Measurements from ENCODE around the gene FBXO27. TPM values are rescaled to one million over a fixed set of nuclear protein-coding genes. Genes with fewer than 3 reads are reported as not detected.

The FBXO27 gene
- total RNA-seq, 1 experiment from 2014 or later: 0.28 TPM

GRCh38 chr19:39067104-39067503 is 34.8 kb upstream of the FBXO27 start:
- no peak overlapping the region for H3K27ac Mint-ChIP-seq (ENCODE audit: low read depth, unreplicated experiment)
- H3K36me3 Mint-ChIP-seq (ENCODE audit: insufficient read depth, unreplicated experiment): no peaks in the 10 kb centered on the region
- ChIA-PET CTCF (interaction anchor here (0.6 to 1.0 kb wide), 4 partner anchors 15 to 229 kb away, joined by 3 to 4 read pairs (median 3); partner anchors contain the start of gene IFNL1), POLR2A (no interaction called here)
- intact Hi-C loops (cut with micrococcal nuclease): no loop called here
- peaks cover 8% of the 10 kb centered on the region for H3K9me3 Mint-ChIP-seq (ENCODE audit: unreplicated experiment)
- no peak overlapping the region for H3K4me3 Mint-ChIP-seq (ENCODE audit: unreplicated experiment)
- H3K27me3 Mint-ChIP-seq (ENCODE audit: insufficient read depth, unreplicated experiment): no peaks in the 10 kb centered on the region
- TF ChIP-seq CTCF (IDR thresholded peaks at IDR 0.05; ENCODE audit: unreplicated experiment): no peak
- BruUV-seq (replicated peaks): no TSS peak
- no peaks in the 10 kb centered on the region for H3K4me1 Mint-ChIP-seq (ENCODE audit: insufficient read depth, unreplicated experiment)
- no peak for DNase-seq (ENCODE audit: unreplicated experiment)

DNA sequence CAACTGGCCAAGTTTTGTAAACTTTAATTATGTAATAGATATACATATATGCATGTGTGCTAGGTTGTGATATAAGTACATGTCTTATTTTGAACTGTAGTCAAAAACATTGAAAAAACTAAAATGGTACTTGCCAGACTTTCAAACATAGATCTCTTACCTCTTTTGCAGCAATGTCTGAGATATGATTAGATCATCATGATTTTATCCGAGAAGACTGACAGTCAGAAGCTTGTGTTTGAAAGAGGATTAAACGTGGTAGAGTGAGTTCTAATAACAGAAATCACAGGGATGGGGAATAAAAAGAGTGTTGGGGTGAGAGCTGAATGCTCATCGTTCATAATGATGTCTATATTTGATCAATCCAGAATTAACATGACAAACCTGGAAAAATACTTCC is 33.6 kb upstream of the FBXO27 start:
- intact Hi-C loops (cut with micrococcal nuclease): no loop called here
- Mint-ChIP-seq H3K9me3 (ENCODE audit: unreplicated experiment) (peaks cover 8% of the 10 kb centered on the region), H3K4me3 (ENCODE audit: unreplicated experiment) (no peak overlapping the region), H3K4me1 (ENCODE audit: insufficient read depth, unreplicated experiment) (no peaks in the 10 kb centered on the region), H3K36me3 (ENCODE audit: insufficient read depth, unreplicated experiment) (no peaks in the 10 kb centered on the region), H3K27ac (ENCODE audit: low read depth, unreplicated experiment) (no peak overlapping the region), H3K27me3 (ENCODE audit: insufficient read depth, unreplicated experiment) (no peaks in the 10 kb centered on the region)
- no peak for DNase-seq (ENCODE audit: unreplicated experiment)
- ChIA-PET POLR2A (no interaction called here), CTCF (interaction anchor here (0.7 kb wide), 1 partner anchor 104 kb away, joined by 5 read pairs; no protein-coding TSS in a partner anchor)
- no TSS peak for BruUV-seq (replicated peaks)
- no peak for TF ChIP-seq CTCF (IDR thresholded peaks at IDR 0.05; ENCODE audit: unreplicated experiment)

DNA sequence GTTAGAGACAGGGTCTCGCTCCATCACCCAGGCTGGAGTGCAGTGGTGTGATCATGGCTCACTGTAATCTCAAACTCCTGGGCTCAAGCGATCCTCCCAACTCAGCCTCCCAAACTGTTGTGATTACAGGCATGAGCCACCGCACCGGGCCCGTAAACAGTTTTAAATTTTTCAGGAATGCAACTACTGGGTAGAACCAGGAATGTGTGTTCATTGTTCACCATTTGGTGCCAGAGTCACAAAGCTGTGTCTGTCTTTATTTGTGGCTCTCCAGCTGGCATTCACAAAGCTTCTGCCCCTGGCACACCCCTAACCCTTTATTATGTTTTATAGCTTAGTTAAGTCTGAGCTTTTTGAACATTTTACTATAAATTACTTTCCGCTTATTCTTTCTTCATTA is 32.1 kb upstream of the FBXO27 start:
- H3K27me3 Mint-ChIP-seq (ENCODE audit: insufficient read depth, unreplicated experiment): no peaks in the 10 kb centered on the region
- no peak overlapping the region for H3K4me3 Mint-ChIP-seq (ENCODE audit: unreplicated experiment)
- no TSS peak for BruUV-seq (replicated peaks)
- H3K4me1 Mint-ChIP-seq (ENCODE audit: insufficient read depth, unreplicated experiment): no peaks in the 10 kb centered on the region
- no peak overlapping the region for H3K27ac Mint-ChIP-seq (ENCODE audit: low read depth, unreplicated experiment)
- no peaks in the 10 kb centered on the region for H3K36me3 Mint-ChIP-seq (ENCODE audit: insufficient read depth, unreplicated experiment)
- ChIA-PET CTCF (interaction anchor here (0.7 kb wide), 1 partner anchor 1039 kb away, joined by 4 read pairs; no protein-coding TSS in a partner anchor), POLR2A (no interaction called here)
- DNase-seq (ENCODE audit: unreplicated experiment): no peak
- H3K9me3 Mint-ChIP-seq (ENCODE audit: unreplicated experiment): peaks cover 8% of the 10 kb centered on the region
- intact Hi-C loops (cut with micrococcal nuclease): no loop called here
- TF ChIP-seq CTCF (IDR thresholded peaks at IDR 0.05; ENCODE audit: unreplicated experiment): no peak

- POLR2A ChIA-PET: no interaction called here
- Mint-ChIP-seq H3K36me3 (ENCODE audit: insufficient read depth, unreplicated experiment) (no peaks in the 10 kb centered on the region), H3K9me3 (ENCODE audit: unreplicated experiment) (peaks cover 7% of the 10 kb centered on the region), H3K4me3 (ENCODE audit: unreplicated experiment) (no peak overlapping the region), H3K27ac (ENCODE audit: low read depth, unreplicated experiment) (no peak overlapping the region), H3K27me3 (ENCODE audit: insufficient read depth, unreplicated experiment) (no peaks in the 10 kb centered on the region), H3K4me1 (ENCODE audit: insufficient read depth, unreplicated experiment) (no peaks in the 10 kb centered on the region)
- intact Hi-C loops (cut with micrococcal nuclease): no loop called here
- no TSS peak for BruUV-seq (replicated peaks)
- CTCF ChIA-PET: interaction anchor here (0.6 kb wide), 3 partner anchors 11 to 19 kb away, joined by 3 read pairs; no protein-coding TSS in a partner anchor
- no peak for TF ChIP-seq CTCF (IDR thresholded peaks at IDR 0.05; ENCODE audit: unreplicated experiment)
- no peak for DNase-seq (ENCODE audit: unreplicated experiment)
Observed at GRCh38 chr19:39060171-39060570, 27.8 kb upstream of the FBXO27 start.
